K562 (cell line): ENCODE data around the gene OXNAD1. TPM values are rescaled to one million over a fixed set of nuclear protein-coding genes. Genes with fewer than 3 reads are reported as not detected.

Source experiments
- ATAC-seq: fragments of 200-7000 bp; cut with Tn5 transposase; 3 replicates; pipeline ENCODE4 v1.9.1; 2020; ENCODE audit warnings: moderate library complexity
- BruUV-seq: library from RNA; stranded (reverse); fragments of 400-500 nt; replicated peaks from 2 replicates; lab custom pipeline; 2021; lab: Mats Ljungman, UMichigan
- CTCF ChIA-PET: fragments of 300-600 bp; formaldehyde crosslinking; extraction: SDS; loops from one replicate; lab custom pipeline; 2021; ENCODE audit warnings: low intra/inter-chr PET ratio; lab: Yijun Ruan, JAX
- POLR2A ChIA-PET: fragments of 300-600, 350-650 bp; sonication (Branson Sonifier 250); formaldehyde crosslinking; extraction: SDS; loops from one replicate; lab custom pipeline; 2021; ENCODE audit warnings: antibody characterized with exemption, inconsistent platforms; lab: Yijun Ruan, JAX
- DNase-seq, 4 experiments: peaks; one replicate each; pipeline versions ENCODE4 v3.0.0 to v3.0.0-alpha.2; 2011 to 2018; ENCODE audit warnings: low spot score in 3 of 4, mixed read lengths in 3 of 4; ENCODE audit errors: extremely low read depth in 1 of 4
- FAIRE-seq: peaks from 2 replicates; lab custom pipeline; 2011; peaks lifted over from hg19 to GRCh38; lab: Jason Lieb, UNC
- H2AFZ ChIP-seq: 2 replicates; pipeline ENCODE4 v1.6.0; 2011; ENCODE audit warnings: low read depth, low read length, control low read depth, inconsistent platforms
- H3K27ac ChIP-seq: fragments of 200-600 bp; 3 replicates; pipeline ENCODE4 v1.8.0; 2011; ENCODE audit warnings: low read depth, mild to moderate bottlenecking, control low read depth, inconsistent platforms, low read length, moderate library complexity, mixed read lengths; ENCODE audit errors: extremely low read depth
- H3K27me3 ChIP-seq, 2 experiments: fragments of 300-600 bp in 1 of 2; 2 replicates in 1 of 2; 3 replicates in 1 of 2; pipeline versions ENCODE4 v1.6.0 to v1.8.0; 2011; ENCODE audit warnings: inconsistent platforms in 2 of 2, low read length in 2 of 2, mild to moderate bottlenecking in 1 of 2, mixed read lengths in 1 of 2, moderate library complexity in 1 of 2; ENCODE audit not compliant: control insufficient read depth in 2 of 2, insufficient read depth in 2 of 2
- H3K36me3 ChIP-seq: fragments of 300-600 bp; 3 replicates; pipeline ENCODE4 v1.8.0; 2011; ENCODE audit warnings: mild to moderate bottlenecking, low read length, inconsistent platforms; ENCODE audit not compliant: control insufficient read depth, insufficient read depth
- H3K4me1 ChIP-seq, 2 experiments: fragments of 200-600 bp in 1 of 2; replicated peaks in 1 of 2; 2 replicates in 1 of 2; 3 replicates in 1 of 2; pipeline versions ENCODE4 v1.5.1 to v1.8.0; 2011; ENCODE audit warnings: inconsistent platforms in 2 of 2, low read length in 2 of 2, mild to moderate bottlenecking in 1 of 2, mixed read lengths in 1 of 2, moderate library complexity in 1 of 2; ENCODE audit not compliant: control insufficient read depth in 2 of 2, insufficient read depth in 2 of 2
- H3K4me2 ChIP-seq: 2 replicates; pipeline ENCODE4 v1.6.1; 2011; ENCODE audit warnings: low read length, control low read depth, inconsistent platforms, mixed read lengths; ENCODE audit not compliant: insufficient read depth
- H3K4me3 ChIP-seq: fragments of 200-600 bp; sonication (generic), shearing (Covaris generic); 2 replicates; pipeline ENCODE4 v1.5.1; 2016; ENCODE audit warnings: control low read depth, inconsistent platforms
- H3K79me2 ChIP-seq: fragments of 200-600 bp; 3 replicates; pipeline ENCODE4 v1.8.0; 2011; ENCODE audit warnings: low read length, inconsistent platforms; ENCODE audit not compliant: control insufficient read depth, insufficient read depth
- H3K9ac ChIP-seq, 2 experiments: 2 replicates each; pipeline versions ENCODE4 v1.6.0 to v1.6.1; 2011; ENCODE audit warnings: low read depth in 2 of 2, low read length in 2 of 2, control low read depth in 1 of 2, inconsistent platforms in 1 of 2, mild to moderate bottlenecking in 1 of 2, mixed read lengths in 1 of 2; ENCODE audit not compliant: insufficient read depth in 1 of 2
- H3K9me1 ChIP-seq: one replicate; pipeline ENCODE4 v1.6.0; 2011; ENCODE audit warnings: inconsistent platforms, mild to moderate bottlenecking, low read length, moderate library complexity; ENCODE audit not compliant: control insufficient read depth, insufficient read depth
- H3K9me3 ChIP-seq: replicated peaks from 2 replicates; pipeline ENCODE4 v1.5.1; 2011; ENCODE audit warnings: low read depth, low read length, inconsistent platforms; ENCODE audit not compliant: control insufficient read depth, insufficient read depth
- H4K20me1 ChIP-seq: replicated peaks from 2 replicates; pipeline ENCODE4 v1.6.1; 2011; ENCODE audit warnings: low read length, inconsistent platforms, mixed read lengths; ENCODE audit not compliant: control insufficient read depth, insufficient read depth
- EHMT2 ChIP-seq: fragments of 450-650 bp; IDR thresholded peaks from 2 replicates; pipeline ENCODE4 v1.6.1; 2018; ENCODE audit warnings: antibody characterized with exemption
- KDM1A ChIP-seq, 2 experiments: fragments of 450-650 bp; IDR thresholded peaks; 2 replicates each; pipeline ENCODE4 v1.6.1; 2016; ENCODE audit warnings: mild to moderate bottlenecking in 2 of 2
- POLR2AphosphoS5 ChIP-seq: IDR thresholded peaks from 2 replicates; pipeline ENCODE4 v1.6.1; 2011; ENCODE audit warnings: mild to moderate bottlenecking, low read depth, low read length, moderate library complexity; ENCODE audit not compliant: control insufficient read depth, insufficient read depth
- PTRF ChIP-seq: fragments of 450-650 bp; IDR thresholded peaks from 2 replicates; pipeline ENCODE4 v1.6.1; 2016; ENCODE audit warnings: mild to moderate bottlenecking, missing genetic modification characterization, missing compliant biosample characterization
- TBP ChIP-seq: optimal IDR thresholded peaks from 2 replicates; pipeline ENCODE3; 2011; ENCODE audit warnings: low read depth, low read length, improper control_type of control experiment
- THRAP3 ChIP-seq: fragments of 450-650 bp; IDR thresholded peaks from 2 replicates; pipeline ENCODE4 v1.6.1; 2016; ENCODE audit warnings: mild to moderate bottlenecking, inconsistent platforms, borderline replicate concordance
- ZNF324 ChIP-seq: fragments of 250-450 bp; sonication (Bioruptor Pico); IDR thresholded peaks from 2 replicates; pipeline ENCODE4 v1.4.0; 2020; ENCODE audit warnings: mild to moderate bottlenecking
- ZNF512 ChIP-seq: IDR thresholded peaks from 2 replicates; pipeline ENCODE4 v1.6.1; 2016; ENCODE audit warnings: missing genetic modification characterization, missing compliant biosample characterization
- ZZZ3 ChIP-seq: fragments of 450-650 bp; IDR thresholded peaks from 2 replicates; pipeline ENCODE4 v1.6.1; 2016; ENCODE audit warnings: antibody characterized with exemption, mild to moderate bottlenecking, moderate library complexity
- WGBS: fragments of 100-300 bp; shearing (Covaris generic); methylation state at CpG from one replicate; pipeline ENCODE4 v1.1.6; 2016; ENCODE audit warnings: low coverage, mixed read lengths; ENCODE audit not compliant: insufficient coverage; ENCODE audit errors: missing lambda C conversion rate; 5-methylcytosine and 5-hydroxymethylcytosine counted together
- in situ Hi-C: fragments of 300-500 bp; cut with MboI; formaldehyde crosslinking; loops from 4 replicates; pipeline ENCODE4 v1.15.0; 2018; ENCODE audit warnings: inconsistent platforms, mixed read lengths
- intact Hi-C: fragments of 100-400 bp; cut with micrococcal nuclease; formaldehyde crosslinking; loops from 2 replicates; pipeline ENCODE4 v1.14.2; 2022
- polyA plus RNA-seq, 8 experiments: library from polyadenylated mRNA; depleted of rRNA in 4 of 8; stranded (reverse) in 5 of 8; unstranded in 3 of 8; fragments of >200 nt; fragmentation: Nextera tagmentation in 2 of 8; fragmentation: Illumina TruSeq in 1 of 8; extraction: Ambion mirVana in 2 of 8; extraction: Trizol in 1 of 8; gene quantifications; 2 replicates each; pipeline versions ENCODE4 v1.2.1 to v1.2.3, GENCODE V29; 2011 to 2014; ENCODE audit warnings: inconsistent platforms in 1 of 8, missing spikeins in 1 of 8
- total RNA-seq, 7 experiments: library from RNA; depleted of rRNA in 6 of 7; stranded (reverse); fragments of >200 nt in 6 of 7; fragmentation: Illumina TruSeq in 2 of 7; extraction: Trizol in 2 of 7; gene quantifications; 2 replicates each; pipeline versions ENCODE4 v1.2.1 to v1.2.3, GENCODE V29; 2011 to 2021; ENCODE audit warnings: low replicate concordance in 1 of 7
- TF ChIP-seq, protein P1 (sequence below): sonication (generic); formaldehyde crosslinking; IDR thresholded peaks from 2 replicates; pipeline ENCODE4 v1.8.0; 2022; ENCODE audit warnings: mild to moderate bottlenecking, low read depth, missing genetic modification reagents
- TF ChIP-seq, protein P2 (sequence below): fragments of 450-650 bp; conservative IDR thresholded peaks from 2 replicates; pipeline ENCODE4 v1.6.1; 2016; ENCODE audit warnings: missing genetic modification characterization, low read depth, mild to moderate bottlenecking, missing compliant biosample characterization, moderate library complexity
- TF ChIP-seq, protein P3 (sequence below), 2 experiments: fragments of 200-800 bp in 1 of 2; sonication (Bioruptor generic) in 1 of 2; sonication (generic) in 1 of 2; formaldehyde crosslinking in 1 of 2; IDR thresholded peaks in 1 of 2; conservative IDR thresholded peaks in 1 of 2; 2 replicates each; pipeline versions ENCODE4 v1.5.0 to v1.6.1; 2016 to 2020; ENCODE audit warnings: missing compliant biosample characterization in 1 of 2, missing genetic modification characterization in 1 of 2, missing genetic modification reagents in 1 of 2

The OXNAD1 gene
- total and polyA plus RNA-seq, 9 of the 15 experiments (the other 6 are each of a cell fraction or from before 2014, with no cell fraction given): 12.8 to 44.4 (median 41.1) TPM

GRCh38 chr3:16273867-16274266, 8.9 kb downstream of the OXNAD1 start (continued):
- TF ChIP-seq, protein P1, sequence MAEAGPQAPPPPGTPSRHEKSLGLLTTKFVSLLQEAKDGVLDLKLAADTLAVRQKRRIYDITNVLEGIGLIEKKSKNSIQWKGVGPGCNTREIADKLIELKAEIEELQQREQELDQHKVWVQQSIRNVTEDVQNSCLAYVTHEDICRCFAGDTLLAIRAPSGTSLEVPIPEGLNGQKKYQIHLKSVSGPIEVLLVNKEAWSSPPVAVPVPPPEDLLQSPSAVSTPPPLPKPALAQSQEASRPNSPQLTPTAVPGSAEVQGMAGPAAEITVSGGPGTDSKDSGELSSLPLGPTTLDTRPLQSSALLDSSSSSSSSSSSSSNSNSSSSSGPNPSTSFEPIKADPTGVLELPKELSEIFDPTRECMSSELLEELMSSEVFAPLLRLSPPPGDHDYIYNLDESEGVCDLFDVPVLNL (CRISPR knock-in tag): no peak

DNA sequence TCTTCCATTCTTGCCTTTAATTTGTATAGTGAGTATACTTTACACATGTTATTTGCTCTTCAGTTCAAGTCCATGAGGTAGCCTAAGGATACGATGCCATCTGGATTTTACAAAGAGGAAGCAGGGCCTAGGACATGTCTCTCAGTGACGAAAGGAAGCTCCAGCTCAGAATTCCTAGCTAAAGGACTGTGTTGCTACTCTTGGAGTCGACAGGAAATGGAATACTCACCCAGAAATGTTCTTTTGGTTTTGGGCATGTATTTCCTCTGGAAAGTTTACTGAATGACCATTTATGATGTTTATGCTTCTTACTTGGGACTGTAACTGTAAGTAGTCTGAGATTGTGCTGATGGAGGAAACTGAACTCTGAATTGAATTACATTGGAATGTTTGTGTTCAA, 12.5 kb downstream of the OXNAD1 start:
- H3K4me3 ChIP-seq: no peak overlapping the region
- in situ Hi-C loops (no loop called here), intact Hi-C loops (no loop called here)
- ChIA-PET CTCF (no interaction called here), POLR2A (interaction anchor here (0.5 to 1.0 kb wide), 2 partner anchors 10 to 40 kb away, joined by 3 to 4 read pairs; no protein-coding TSS in a partner anchor)
- DNase-seq (no peak), FAIRE-seq (peak; percentile 15), ATAC-seq (no peak)
- no peak overlapping the region for H3K9ac ChIP-seq
- H4K20me1 ChIP-seq: no peaks in the 10 kb centered on the region; the same call in 1 of the 2 replicates
- H3K4me1 ChIP-seq: no peaks in the 10 kb centered on the region
- H3K79me2 ChIP-seq: 0 out of 3 replicates have a peak, but pooled peaks cover 3% of the 10 kb centered on the region
- H3K27ac ChIP-seq: no peak overlapping the region
- no peaks in the 10 kb centered on the region for H3K27me3 ChIP-seq
- WGBS: 90% methylated on average over 3 of the region's 3 CpGs
- no peaks in the 10 kb centered on the region for H3K9me3 ChIP-seq
- peaks cover 91% of the 10 kb centered on the region for H3K36me3 ChIP-seq
- no peak overlapping the region for H3K4me2 ChIP-seq
- TF ChIP-seq TBP (no peak), THRAP3 (no peak), POLR2AphosphoS5 (no peak), ZNF512 (tag) (no peak), ZZZ3 (no peak), KDM1A (IDR thresholded peaks at IDR 0.05) (no peak), PTRF (tag) (no peak), ZNF324 (CRISPR knock-in tag) (no peak), EHMT2 (no peak)
- TF ChIP-seq, protein P2, sequence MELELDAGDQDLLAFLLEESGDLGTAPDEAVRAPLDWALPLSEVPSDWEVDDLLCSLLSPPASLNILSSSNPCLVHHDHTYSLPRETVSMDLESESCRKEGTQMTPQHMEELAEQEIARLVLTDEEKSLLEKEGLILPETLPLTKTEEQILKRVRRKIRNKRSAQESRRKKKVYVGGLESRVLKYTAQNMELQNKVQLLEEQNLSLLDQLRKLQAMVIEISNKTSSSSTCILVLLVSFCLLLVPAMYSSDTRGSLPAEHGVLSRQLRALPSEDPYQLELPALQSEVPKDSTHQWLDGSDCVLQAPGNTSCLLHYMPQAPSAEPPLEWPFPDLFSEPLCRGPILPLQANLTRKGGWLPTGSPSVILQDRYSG (tag): no peak
- TF ChIP-seq, protein P3, sequence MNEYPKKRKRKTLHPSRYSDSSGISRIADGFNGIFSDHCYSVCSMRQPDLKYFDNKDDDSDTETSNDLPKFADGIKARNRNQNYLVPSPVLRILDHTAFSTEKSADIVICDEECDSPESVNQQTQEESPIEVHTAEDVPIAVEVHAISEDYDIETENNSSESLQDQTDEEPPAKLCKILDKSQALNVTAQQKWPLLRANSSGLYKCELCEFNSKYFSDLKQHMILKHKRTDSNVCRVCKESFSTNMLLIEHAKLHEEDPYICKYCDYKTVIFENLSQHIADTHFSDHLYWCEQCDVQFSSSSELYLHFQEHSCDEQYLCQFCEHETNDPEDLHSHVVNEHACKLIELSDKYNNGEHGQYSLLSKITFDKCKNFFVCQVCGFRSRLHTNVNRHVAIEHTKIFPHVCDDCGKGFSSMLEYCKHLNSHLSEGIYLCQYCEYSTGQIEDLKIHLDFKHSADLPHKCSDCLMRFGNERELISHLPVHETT (CRISPR knock-in tag; conservative IDR thresholded peaks at IDR 0.05 in 1 of 2, IDR thresholded peaks at IDR 0.05 in 1 of 2): no peak
- no TSS peak for BruUV-seq
- H2AFZ ChIP-seq: no peak overlapping the region
- H3K9me1 ChIP-seq: no peaks in the 10 kb centered on the region
